ENCODE data around the gene PRDX3. TPM values are rescaled to one million over a fixed set of nuclear protein-coding genes. Genes with fewer than 3 reads are reported as not detected.

PRDX3 gene
- total RNA-seq, 2 experiments from 2014 or later, result 121 to 122 TPM

DNA sequence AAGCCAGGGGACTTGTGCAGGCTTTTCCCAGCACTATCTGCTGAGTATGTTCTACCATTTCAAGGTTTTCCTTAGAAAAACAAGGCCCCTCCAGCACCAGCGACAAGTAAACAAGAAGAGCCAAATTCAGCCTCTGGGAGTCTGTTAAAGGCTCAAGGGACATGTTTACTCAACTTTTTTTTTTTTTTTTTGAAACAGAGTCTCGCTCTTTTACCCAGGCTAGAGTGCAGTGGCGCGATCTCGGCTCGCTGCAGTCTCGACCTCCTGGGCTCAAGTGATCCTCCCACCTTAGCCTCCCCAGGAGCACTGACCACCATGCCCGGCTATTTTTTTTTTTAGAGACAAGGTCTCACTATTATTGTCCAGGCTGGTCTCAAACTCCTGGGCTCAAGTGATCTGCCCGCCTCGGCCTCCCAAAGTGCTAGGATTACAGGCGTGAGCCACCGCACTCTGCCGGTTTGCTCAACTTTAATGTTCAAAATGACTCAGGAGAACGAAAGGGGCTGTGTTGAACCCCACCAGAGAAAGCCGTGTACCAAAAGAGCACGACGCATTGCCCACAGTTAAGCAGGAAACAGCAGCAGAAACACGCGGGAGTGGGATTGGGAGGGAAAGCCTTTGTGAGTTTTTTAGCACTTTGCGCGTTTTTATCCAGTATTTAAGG is 772 bp downstream of the PRDX3 start:
- Mint-ChIP-seq H3K9me3 (no peaks in the 10 kb centered on the region), H3K4me1 (peaks cover 37% of the 10 kb centered on the region), H3K36me3 (ENCODE audit: low read depth) (peaks cover 30% of the 10 kb centered on the region), H3K27me3 (no peaks in the 10 kb centered on the region), H3K27ac (peak overlapping the region; percentile 98), H3K4me3 (peak overlapping the region; percentile 100)
- CTCF ChIA-PET, result interaction anchor here (0.6 to 1.7 kb wide), 2 partner anchors 11 to 223 kb away, joined by 3 to 9 read pairs; no protein-coding TSS in a partner anchor
- POLR2A ChIA-PET, result no interaction called here
- no peak for DNase-seq

DNA sequence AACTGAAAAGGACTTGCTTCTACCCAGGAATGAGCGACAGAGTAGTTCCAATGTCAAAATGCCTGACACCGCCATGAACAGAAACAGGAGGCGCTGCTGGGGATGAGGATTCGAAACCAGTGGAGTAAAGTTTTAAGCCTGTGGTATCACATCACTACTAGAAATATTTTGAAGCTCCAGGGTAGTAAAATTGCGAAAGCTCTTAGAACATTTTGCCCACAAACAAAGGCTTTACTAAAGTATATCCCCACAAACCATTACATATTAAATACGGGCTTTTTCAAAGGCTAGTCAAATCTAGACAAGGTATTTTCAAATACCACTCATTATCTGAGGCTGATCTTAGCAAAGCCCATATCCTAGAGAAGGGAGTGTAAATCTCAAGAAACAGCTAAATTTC is 2.4 kb downstream of the PRDX3 start:
- peak overlapping the region; percentile 12 for H3K4me3 Mint-ChIP-seq
- H3K27ac Mint-ChIP-seq, result peak overlapping the region; percentile 9
- H3K4me1 Mint-ChIP-seq, result peaks cover 39% of the 10 kb centered on the region
- no peak for DNase-seq
- H3K9me3 Mint-ChIP-seq, result no peaks in the 10 kb centered on the region
- ChIA-PET POLR2A (no interaction called here), CTCF (interaction anchor here (0.6 to 1.7 kb wide), 9 partner anchors 9 to 409 kb away, joined by 3 to 9 read pairs (median 3); no protein-coding TSS in a partner anchor)
- H3K36me3 Mint-ChIP-seq (ENCODE audit: low read depth), result peaks cover 40% of the 10 kb centered on the region
- H3K27me3 Mint-ChIP-seq, result no peaks in the 10 kb centered on the region

DNA sequence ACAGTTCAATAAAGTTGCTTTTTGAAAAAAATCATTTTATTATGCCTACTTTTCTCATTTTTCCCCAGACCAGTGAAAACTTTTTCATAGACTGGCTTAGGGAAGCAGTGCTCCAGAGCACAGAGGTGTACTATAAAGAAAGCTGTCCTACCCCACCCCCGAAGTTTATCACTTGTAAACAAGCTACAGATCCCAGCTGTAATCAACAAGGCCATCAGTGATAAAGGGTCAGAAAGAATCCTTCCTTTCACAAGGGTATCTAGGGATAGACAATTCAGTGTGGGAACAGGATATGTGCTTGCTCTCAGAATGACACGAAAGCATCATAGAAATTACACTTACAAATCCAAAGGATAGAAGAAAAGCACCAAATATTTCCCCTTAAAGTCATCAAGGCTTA is 4.5 kb downstream of the PRDX3 start:
- ChIA-PET POLR2A (no interaction called here), CTCF (interaction anchor here (0.6 kb wide), 1 partner anchor 533 kb away, joined by 3 read pairs; no protein-coding TSS in a partner anchor)
- H3K36me3 Mint-ChIP-seq (ENCODE audit: low read depth), result peaks cover 50% of the 10 kb centered on the region
- DNase-seq, result no peak
- no peak overlapping the region for H3K4me3 Mint-ChIP-seq
- H3K27ac Mint-ChIP-seq, result no peak overlapping the region
- H3K9me3 Mint-ChIP-seq, result no peaks in the 10 kb centered on the region
- no peaks in the 10 kb centered on the region for H3K27me3 Mint-ChIP-seq
- peaks cover 38% of the 10 kb centered on the region for H3K4me1 Mint-ChIP-seq

DNA sequence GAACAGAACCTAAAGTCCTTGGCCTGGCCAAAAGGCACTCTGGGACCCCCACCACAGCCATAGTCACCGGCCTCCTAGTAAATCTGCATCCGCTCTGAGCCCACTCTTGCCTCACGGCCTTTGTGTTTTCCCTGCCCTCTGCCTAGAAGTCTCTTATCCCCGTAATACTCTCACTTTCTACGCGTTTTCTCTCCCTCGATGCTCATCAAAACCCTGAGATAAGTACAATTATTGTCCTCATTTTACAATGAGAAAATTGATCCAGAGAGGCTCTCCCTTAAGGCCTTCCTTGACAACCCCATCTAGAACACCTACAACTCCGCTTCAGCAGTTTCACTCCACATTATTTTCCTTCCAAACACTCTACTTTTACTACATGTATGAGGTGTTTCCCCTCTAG is 11.6 kb downstream of the PRDX3 start:
- no peaks in the 10 kb centered on the region for H3K27me3 Mint-ChIP-seq
- ChIA-PET POLR2A (no interaction called here), CTCF (interaction anchor here (1.0 kb wide), 1 partner anchor 9 kb away, joined by 3 read pairs; no protein-coding TSS in a partner anchor)
- H3K27ac Mint-ChIP-seq, result peak overlapping the region; percentile 96
- peak overlapping the region; percentile 85 for H3K4me3 Mint-ChIP-seq
- DNase-seq, result no peak
- H3K4me1 Mint-ChIP-seq, result peaks cover 35% of the 10 kb centered on the region
- peaks cover 37% of the 10 kb centered on the region for H3K36me3 Mint-ChIP-seq (ENCODE audit: low read depth)
- no peaks in the 10 kb centered on the region for H3K9me3 Mint-ChIP-seq

DNA sequence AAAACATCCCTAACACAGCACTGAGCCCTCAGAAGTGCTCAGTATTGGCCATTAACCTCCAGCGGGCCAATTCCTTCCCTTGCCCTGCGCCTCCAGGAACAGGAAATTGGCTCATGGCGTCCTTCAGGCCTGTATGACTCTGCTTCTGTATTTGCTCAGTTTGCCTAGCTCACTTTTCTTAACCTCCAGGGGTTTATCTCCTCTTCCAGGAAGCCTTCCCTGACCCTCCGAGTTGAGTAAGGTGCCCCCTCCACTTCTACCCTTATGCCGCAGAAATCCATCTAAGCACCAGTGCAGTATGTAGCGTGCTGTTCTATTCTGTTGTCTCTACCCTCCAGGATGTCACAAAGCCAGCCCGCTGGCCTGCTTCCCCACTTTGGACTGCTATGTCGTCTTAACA is 12.0 kb downstream of the PRDX3 start:
- peak overlapping the region; percentile 85 for H3K4me3 Mint-ChIP-seq
- peaks cover 37% of the 10 kb centered on the region for H3K4me1 Mint-ChIP-seq
- POLR2A ChIA-PET, result no interaction called here

DNA sequence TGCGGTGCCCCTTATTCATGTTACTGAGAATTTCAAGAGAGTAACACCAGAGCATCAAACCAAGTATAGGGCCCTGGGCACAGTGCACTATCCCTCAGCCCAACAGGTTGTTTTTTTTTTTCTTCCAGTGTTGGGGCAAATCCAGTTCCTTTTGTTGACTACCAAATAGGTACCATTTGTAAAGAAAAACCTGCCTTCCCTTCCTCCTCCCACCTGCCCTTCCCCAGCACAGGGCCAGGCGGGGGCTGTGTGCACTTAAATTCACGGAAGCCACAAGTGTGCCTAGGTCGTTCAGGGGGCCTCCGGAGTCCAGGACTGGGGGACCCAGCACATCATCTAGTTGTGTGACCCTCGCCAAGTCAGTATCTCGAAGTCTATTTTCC is 12.5 kb downstream of the PRDX3 start:
- ChIA-PET CTCF (interaction anchor here (1.8 kb wide), 1 partner anchor 35 kb away, joined by 6 read pairs; no protein-coding TSS in a partner anchor), POLR2A (interaction anchor here (0.6 kb wide), 1 partner anchor 165 kb away, joined by 3 read pairs; no protein-coding TSS in a partner anchor)
- Mint-ChIP-seq H3K4me3 (peak overlapping the region; percentile 85), H3K27me3 (no peaks in the 10 kb centered on the region), H3K4me1 (peaks cover 37% of the 10 kb centered on the region), H3K9me3 (no peaks in the 10 kb centered on the region), H3K27ac (peak overlapping the region; percentile 96), H3K36me3 (ENCODE audit: low read depth) (peaks cover 33% of the 10 kb centered on the region)
- no peak for DNase-seq

More for the DNA sequence above, 12.0 kb downstream of the PRDX3 start:
- Mint-ChIP-seq H3K36me3 (ENCODE audit: low read depth) (peaks cover 34% of the 10 kb centered on the region), H3K27ac (peak overlapping the region; percentile 96), H3K27me3 (no peaks in the 10 kb centered on the region), H3K9me3 (no peaks in the 10 kb centered on the region)
- no peak for DNase-seq
- CTCF ChIA-PET, result no interaction called here

DNA sequence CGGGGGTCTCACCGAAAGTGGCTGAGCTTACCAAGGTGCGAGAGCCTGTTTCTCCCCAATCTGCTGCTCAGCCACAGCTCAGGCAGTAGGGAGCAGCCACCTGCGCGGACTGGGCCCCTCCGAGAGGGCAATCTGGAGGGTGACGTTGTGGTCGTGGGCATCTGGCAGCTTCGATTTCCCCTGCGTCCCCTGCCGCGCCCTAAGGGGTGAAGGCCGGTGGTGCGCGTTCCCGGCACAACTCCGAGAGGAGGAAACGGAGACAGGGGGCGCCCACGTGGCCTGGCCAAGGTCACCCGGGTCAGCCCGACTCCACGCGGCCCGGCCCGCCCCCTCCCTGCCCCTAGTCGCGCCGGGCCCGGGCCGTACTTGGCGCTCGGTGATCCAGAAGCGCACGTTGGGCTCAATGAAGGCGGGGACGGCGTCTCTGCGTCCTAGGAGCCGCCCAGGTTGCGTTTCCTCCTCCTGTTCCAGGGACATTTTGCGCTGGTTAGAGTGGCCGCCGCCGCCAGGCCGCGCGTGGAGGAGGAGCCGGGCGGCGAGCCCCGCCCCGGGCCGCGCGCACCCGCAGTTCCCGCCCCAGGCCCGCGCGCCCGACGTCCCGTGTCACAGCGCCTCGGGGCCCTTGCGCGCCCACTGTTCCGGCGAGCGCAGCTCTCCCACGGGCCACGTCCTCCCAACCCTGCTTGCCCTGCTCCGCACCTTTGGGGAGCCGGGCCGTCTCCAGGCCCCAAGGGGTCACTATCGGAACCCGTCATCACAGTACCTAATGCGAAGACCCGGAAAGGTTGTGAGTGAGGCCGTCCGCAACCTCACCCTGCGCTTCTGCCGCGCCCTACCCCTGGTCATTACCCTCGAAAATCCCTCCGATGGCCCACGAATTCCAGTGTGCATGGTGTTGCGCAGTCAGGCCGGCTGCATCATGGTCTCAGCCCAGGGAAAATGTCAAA is 13.2 kb downstream of the PRDX3 start, which contains the start of gene SFXN4:
Gene SFXN4, minus strand, starts transcription at position 544 of the 947 bp plus-strand sequence. Its CDS starts 67 bp downstream, at position 477.
- H3K27me3 Mint-ChIP-seq, result no peaks in the 10 kb centered on the region
- peak within 1 kb of the TSS; percentile 96 for H3K27ac Mint-ChIP-seq
- H3K9me3 Mint-ChIP-seq, result no peaks in the 10 kb centered on the region
- peak within 1 kb of the TSS; percentile 85 for H3K4me3 Mint-ChIP-seq
- POLR2A ChIA-PET, result interaction anchor here (0.6 kb wide), 2 partner anchors 76 to 165 kb away, joined by 3 read pairs; no protein-coding TSS in a partner anchor
- peaks cover 33% of the 10 kb centered on the region for H3K36me3 Mint-ChIP-seq (ENCODE audit: low read depth)
- peaks cover 37% of the 10 kb centered on the region for H3K4me1 Mint-ChIP-seq
- peak; percentile 80 for DNase-seq
- CTCF ChIA-PET, result interaction anchor here (0.6 to 1.8 kb wide), 5 partner anchors 10 to 39 kb away, joined by 3 to 6 read pairs (median 3); no protein-coding TSS in a partner anchor

DNA sequence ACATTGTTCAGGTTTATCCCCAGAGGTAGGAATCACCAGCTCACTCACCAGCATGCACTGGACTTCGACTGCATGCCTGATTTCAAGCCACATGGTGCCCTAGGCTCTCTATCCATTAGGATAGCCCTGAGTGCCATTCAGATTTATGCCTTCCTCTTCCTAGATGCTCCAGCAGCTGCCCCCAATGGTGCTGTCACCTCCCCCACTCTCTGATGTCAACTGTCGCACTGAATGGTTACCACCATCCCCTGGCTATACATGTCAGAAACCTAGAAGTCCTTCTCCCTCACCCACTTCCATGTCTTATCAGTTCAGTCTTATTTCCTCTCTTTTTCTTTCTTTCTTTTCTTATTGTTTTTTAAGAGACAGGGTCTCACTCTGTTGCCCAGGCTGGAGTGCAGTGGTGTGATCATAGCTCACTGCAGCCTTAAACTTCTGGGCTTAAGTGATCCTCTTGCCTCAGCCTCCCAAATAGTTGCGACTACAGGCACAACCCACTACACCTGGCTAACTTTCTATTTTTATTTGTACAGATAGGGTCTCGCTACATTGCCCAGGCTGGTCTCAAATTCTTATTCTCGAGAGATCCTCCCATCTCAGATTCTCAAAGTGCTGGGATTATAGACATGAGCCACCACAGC is 16.0 kb downstream of the PRDX3 start:
- POLR2A ChIA-PET, result no interaction called here
- no peak overlapping the region for H3K4me3 Mint-ChIP-seq
- DNase-seq, result no peak
- no peaks in the 10 kb centered on the region for H3K27me3 Mint-ChIP-seq
- peak overlapping the region; percentile 3 for H3K27ac Mint-ChIP-seq
- H3K4me1 Mint-ChIP-seq, result peaks cover 37% of the 10 kb centered on the region
- peaks cover 28% of the 10 kb centered on the region for H3K36me3 Mint-ChIP-seq (ENCODE audit: low read depth)
- CTCF ChIA-PET, result interaction anchor here (0.9 to 1.2 kb wide), 3 partner anchors 10 to 282 kb away, joined by 3 to 6 read pairs (median 3); no protein-coding TSS in a partner anchor
- no peaks in the 10 kb centered on the region for H3K9me3 Mint-ChIP-seq

DNA sequence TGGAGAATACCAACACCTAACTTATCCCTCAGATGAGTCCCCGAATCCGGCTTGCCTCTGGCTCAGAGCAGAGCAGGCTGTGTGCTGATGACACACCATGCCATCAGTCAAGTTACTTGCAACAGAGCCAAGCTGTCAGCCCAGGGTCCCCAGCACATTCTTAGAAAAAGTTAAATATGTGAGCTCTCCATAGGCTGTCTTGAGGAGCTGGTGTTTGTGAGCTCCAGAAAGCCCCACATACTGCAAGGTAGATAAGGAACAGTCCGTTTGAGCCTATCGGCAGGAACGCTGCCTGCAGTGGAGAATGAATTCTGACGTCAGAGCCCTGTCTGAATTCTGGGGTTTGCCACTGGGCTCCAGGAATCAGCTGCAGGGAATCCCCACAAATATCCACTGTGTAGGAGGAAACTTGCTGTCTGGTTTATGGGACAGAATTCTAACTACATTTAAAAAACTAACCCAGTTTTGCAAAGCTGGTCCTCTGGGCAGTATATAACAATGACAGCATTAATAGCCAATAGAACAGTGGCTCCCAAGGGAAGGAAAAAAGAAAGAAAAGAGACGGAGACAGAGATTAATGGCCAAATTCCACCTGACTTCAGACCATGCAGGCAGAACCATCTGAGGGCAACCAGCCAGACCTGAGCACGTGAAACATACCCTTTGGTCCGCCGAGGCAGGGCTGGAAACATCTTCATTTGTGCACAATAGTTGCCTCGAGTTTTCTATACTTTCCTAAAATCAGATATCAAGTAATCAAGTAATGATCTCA is 16.7 kb downstream of the PRDX3 start:
- ChIA-PET CTCF (interaction anchor here (0.6 to 1.4 kb wide), 4 partner anchors 10 to 744 kb away, joined by 3 to 7 read pairs (median 4); no protein-coding TSS in a partner anchor), POLR2A (interaction anchor here (0.6 kb wide), 1 partner anchor 53 kb away, joined by 6 read pairs; no protein-coding TSS in a partner anchor)
- DNase-seq, result no peak
- Mint-ChIP-seq H3K9me3 (no peaks in the 10 kb centered on the region), H3K36me3 (ENCODE audit: low read depth) (peaks cover 22% of the 10 kb centered on the region), H3K27ac (no peak overlapping the region), H3K4me3 (no peak overlapping the region), H3K27me3 (no peaks in the 10 kb centered on the region), H3K4me1 (peaks cover 33% of the 10 kb centered on the region)

DNA sequence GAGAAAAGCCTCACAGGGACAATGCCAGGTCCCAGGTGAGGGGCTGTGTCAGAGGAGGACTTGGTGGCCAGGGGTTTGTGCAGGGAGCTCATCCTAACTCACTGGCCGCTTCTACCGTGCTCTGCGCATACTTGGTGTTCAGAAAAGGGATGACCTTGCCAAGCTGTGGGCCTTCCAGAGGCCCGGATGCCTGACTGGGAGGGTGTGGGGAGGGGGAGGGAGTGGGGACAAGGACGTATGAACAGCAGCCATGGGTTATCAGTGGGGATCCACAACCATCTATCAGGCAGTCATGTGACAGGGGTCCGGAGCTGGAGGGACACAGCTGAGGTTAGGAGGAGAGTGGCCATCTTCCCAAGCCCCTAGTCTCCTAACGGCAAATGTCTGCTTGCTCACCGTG is 19.3 kb downstream of the PRDX3 start:
- Mint-ChIP-seq H3K9me3 (no peaks in the 10 kb centered on the region), H3K36me3 (ENCODE audit: low read depth) (peaks cover 35% of the 10 kb centered on the region), H3K4me1 (peaks cover 18% of the 10 kb centered on the region), H3K27ac (no peak overlapping the region), H3K4me3 (no peak overlapping the region), H3K27me3 (no peaks in the 10 kb centered on the region)
- DNase-seq, result no peak
- CTCF ChIA-PET, result interaction anchor here (0.7 to 1.7 kb wide), 2 partner anchors 12 to 268 kb away, joined by 3 to 4 read pairs; no protein-coding TSS in a partner anchor
- POLR2A ChIA-PET, result interaction anchor here (0.5 kb wide), 1 partner anchor 146 kb away, joined by 3 read pairs; no protein-coding TSS in a partner anchor

DNA sequence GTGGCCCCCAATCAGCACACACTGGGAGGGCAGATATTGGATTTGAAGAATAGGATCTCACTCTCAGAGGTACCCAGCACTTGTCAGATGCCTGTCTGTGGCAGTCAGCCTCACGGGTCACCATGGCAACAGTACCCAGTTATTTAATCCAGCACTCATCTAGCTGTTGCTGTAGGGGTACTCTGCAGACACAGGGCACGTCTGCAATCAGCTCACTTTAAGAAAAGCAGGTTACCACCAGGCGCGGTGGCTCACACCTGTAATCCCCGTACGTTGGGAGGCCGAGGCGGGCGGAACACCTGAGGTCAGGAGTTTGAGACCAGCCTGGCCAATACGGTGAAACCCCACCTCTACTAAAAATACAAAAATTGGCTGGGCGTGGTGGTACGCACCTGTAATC is 25.0 kb downstream of the PRDX3 start:
- ChIA-PET POLR2A (no interaction called here), CTCF (interaction anchor here (1.0 kb wide), 1 partner anchor 11 kb away, joined by 3 read pairs; no protein-coding TSS in a partner anchor)
- H3K27ac Mint-ChIP-seq, result no peak overlapping the region
- H3K9me3 Mint-ChIP-seq, result no peaks in the 10 kb centered on the region
- peaks cover 3% of the 10 kb centered on the region for H3K4me1 Mint-ChIP-seq
- no peak overlapping the region for H3K4me3 Mint-ChIP-seq
- no peak for DNase-seq
- no peaks in the 10 kb centered on the region for H3K27me3 Mint-ChIP-seq
- H3K36me3 Mint-ChIP-seq (ENCODE audit: low read depth), result peaks cover 42% of the 10 kb centered on the region
